ENCODE measurements around the gene CXCL12. TPM values are rescaled to one million over a fixed set of nuclear protein-coding genes. Genes with fewer than 3 reads are reported as not detected.

CXCL12 gene
- total RNA-seq (2012; rRNA removed), result 0.76 and 1.5 TPM in 2 replicates

GRCh38 chr10:44385026-44385695, at the start of gene CXCL12:
Gene CXCL12, minus strand, starts transcription at chr10:44385097. Its CDS starts 92 bp downstream, at chr10:44385005.
- peak within 1 kb of the TSS; percentile 50 for H3K9ac ChIP-seq (ENCODE audit: low read depth, low read length)
- no peaks in the 10 kb centered on the region for H3K9me3 ChIP-seq (replicated peaks; ENCODE audit: low read length)
- peaks cover 17% of the 10 kb centered on the region for H3K4me1 ChIP-seq (ENCODE audit: control insufficient read depth, insufficient read depth, low read length)
- peak within 1 kb of the TSS; percentile 76 for H3K4me3 ChIP-seq (ENCODE audit: low read length)
- H3K36me3 ChIP-seq (ENCODE audit: insufficient read depth, low read length), result no peaks in the 10 kb centered on the region
- peak within 1 kb of the TSS; percentile 94 for H3K4me2 ChIP-seq (ENCODE audit: low read length)
- peaks cover 18% of the 10 kb centered on the region for H3K27me3 ChIP-seq (ENCODE audit: control insufficient read depth, insufficient read depth, low read length)

GRCh38 chr10:44427479-44427878, 42.6 kb upstream of the CXCL12 start:
- Histone ChIP-seq H3K27me3 (ENCODE audit: control insufficient read depth, insufficient read depth, low read length) (peaks cover 12% of the 10 kb centered on the region), H3K9ac (ENCODE audit: low read depth, low read length) (no peak overlapping the region), H3K4me2 (ENCODE audit: low read length) (no peak overlapping the region), H3K4me1 (ENCODE audit: control insufficient read depth, insufficient read depth, low read length) (no peaks in the 10 kb centered on the region), H3K4me3 (ENCODE audit: low read length) (no peak overlapping the region), H3K9me3 (replicated peaks; ENCODE audit: low read length) (no peaks in the 10 kb centered on the region), H3K36me3 (ENCODE audit: insufficient read depth, low read length) (no peaks in the 10 kb centered on the region)

- peaks cover 12% of the 10 kb centered on the region for H3K27me3 ChIP-seq (ENCODE audit: control insufficient read depth, insufficient read depth, low read length)
These were observed 42.1 kb upstream of the CXCL12 start for GRCh38 chr10:44427037-44427436.

GRCh38 chr10:44426247-44427034, 41.5 kb upstream of the CXCL12 start:
- Histone ChIP-seq H3K36me3 (ENCODE audit: insufficient read depth, low read length) (no peaks in the 10 kb centered on the region), H3K4me3 (ENCODE audit: low read length) (no peak overlapping the region), H3K27me3 (ENCODE audit: control insufficient read depth, insufficient read depth, low read length) (peaks cover 12% of the 10 kb centered on the region), H3K9me3 (replicated peaks; ENCODE audit: low read length) (no peaks in the 10 kb centered on the region), H3K4me1 (ENCODE audit: control insufficient read depth, insufficient read depth, low read length) (no peaks in the 10 kb centered on the region), H3K4me2 (ENCODE audit: low read length) (no peak overlapping the region), H3K9ac (ENCODE audit: low read depth, low read length) (no peak overlapping the region)

More at GRCh38 chr10:44427037-44427436, 42.1 kb upstream of the CXCL12 start:
- H3K4me3 ChIP-seq (ENCODE audit: low read length), result no peak overlapping the region
- no peak overlapping the region for H3K4me2 ChIP-seq (ENCODE audit: low read length)
- no peaks in the 10 kb centered on the region for H3K9me3 ChIP-seq (replicated peaks; ENCODE audit: low read length)
- H3K36me3 ChIP-seq (ENCODE audit: insufficient read depth, low read length), result no peaks in the 10 kb centered on the region
- no peak overlapping the region for H3K9ac ChIP-seq (ENCODE audit: low read depth, low read length)
- no peaks in the 10 kb centered on the region for H3K4me1 ChIP-seq (ENCODE audit: control insufficient read depth, insufficient read depth, low read length)

- Histone ChIP-seq H3K4me2 (ENCODE audit: low read length) (no peak overlapping the region), H3K4me3 (ENCODE audit: low read length) (no peak overlapping the region), H3K9me3 (replicated peaks; ENCODE audit: low read length) (no peaks in the 10 kb centered on the region), H3K4me1 (ENCODE audit: control insufficient read depth, insufficient read depth, low read length) (no peaks in the 10 kb centered on the region), H3K36me3 (ENCODE audit: insufficient read depth, low read length) (no peaks in the 10 kb centered on the region), H3K9ac (ENCODE audit: low read depth, low read length) (no peak overlapping the region), H3K27me3 (ENCODE audit: control insufficient read depth, insufficient read depth, low read length) (peaks cover 17% of the 10 kb centered on the region)
These were observed 40.6 kb upstream of the CXCL12 start for GRCh38 chr10:44425466-44425865.

- H3K4me2 ChIP-seq (ENCODE audit: low read length), result no peak overlapping the region
- no peak overlapping the region for H3K9ac ChIP-seq (ENCODE audit: low read depth, low read length)
- H3K4me3 ChIP-seq (ENCODE audit: low read length), result no peak overlapping the region
- no peaks in the 10 kb centered on the region for H3K36me3 ChIP-seq (ENCODE audit: insufficient read depth, low read length)
- H3K27me3 ChIP-seq (ENCODE audit: control insufficient read depth, insufficient read depth, low read length), result peaks cover 17% of the 10 kb centered on the region
- no peaks in the 10 kb centered on the region for H3K9me3 ChIP-seq (replicated peaks; ENCODE audit: low read length)
- H3K4me1 ChIP-seq (ENCODE audit: control insufficient read depth, insufficient read depth, low read length), result no peaks in the 10 kb centered on the region
These were observed 40.1 kb upstream of the CXCL12 start for GRCh38 chr10:44424957-44425356.

GRCh38 chr10:44424298-44424697, 39.4 kb upstream of the CXCL12 start:
- H3K9ac ChIP-seq (ENCODE audit: low read depth, low read length), result no peak overlapping the region
- H3K9me3 ChIP-seq (replicated peaks; ENCODE audit: low read length), result no peaks in the 10 kb centered on the region
- H3K4me1 ChIP-seq (ENCODE audit: control insufficient read depth, insufficient read depth, low read length), result no peaks in the 10 kb centered on the region
- no peaks in the 10 kb centered on the region for H3K36me3 ChIP-seq (ENCODE audit: insufficient read depth, low read length)
- no peak overlapping the region for H3K4me3 ChIP-seq (ENCODE audit: low read length)
- peaks cover 17% of the 10 kb centered on the region for H3K27me3 ChIP-seq (ENCODE audit: control insufficient read depth, insufficient read depth, low read length)
- no peak overlapping the region for H3K4me2 ChIP-seq (ENCODE audit: low read length)

GRCh38 chr10:44422570-44423101, 37.7 kb upstream of the CXCL12 start:
- no peak overlapping the region for H3K4me3 ChIP-seq (ENCODE audit: low read length)
- no peaks in the 10 kb centered on the region for H3K36me3 ChIP-seq (ENCODE audit: insufficient read depth, low read length)
- H3K9ac ChIP-seq (ENCODE audit: low read depth, low read length), result no peak overlapping the region
- no peaks in the 10 kb centered on the region for H3K9me3 ChIP-seq (replicated peaks; ENCODE audit: low read length)
- peaks cover 17% of the 10 kb centered on the region for H3K27me3 ChIP-seq (ENCODE audit: control insufficient read depth, insufficient read depth, low read length)
- no peaks in the 10 kb centered on the region for H3K4me1 ChIP-seq (ENCODE audit: control insufficient read depth, insufficient read depth, low read length)
- no peak overlapping the region for H3K4me2 ChIP-seq (ENCODE audit: low read length)

- H3K36me3 ChIP-seq (ENCODE audit: insufficient read depth, low read length), result no peaks in the 10 kb centered on the region
- H3K9me3 ChIP-seq (replicated peaks; ENCODE audit: low read length), result no peaks in the 10 kb centered on the region
- no peak overlapping the region for H3K9ac ChIP-seq (ENCODE audit: low read depth, low read length)
- H3K27me3 ChIP-seq (ENCODE audit: control insufficient read depth, insufficient read depth, low read length), result peaks cover 16% of the 10 kb centered on the region
- H3K4me2 ChIP-seq (ENCODE audit: low read length), result no peak overlapping the region
- H3K4me1 ChIP-seq (ENCODE audit: control insufficient read depth, insufficient read depth, low read length), result no peaks in the 10 kb centered on the region
- H3K4me3 ChIP-seq (ENCODE audit: low read length), result no peak overlapping the region
These were observed 37.3 kb upstream of the CXCL12 start for GRCh38 chr10:44422153-44422552.

GRCh38 chr10:44419790-44420549, 35.1 kb upstream of the CXCL12 start:
- Histone ChIP-seq H3K4me1 (ENCODE audit: control insufficient read depth, insufficient read depth, low read length) (no peaks in the 10 kb centered on the region), H3K4me3 (ENCODE audit: low read length) (no peak overlapping the region), H3K36me3 (ENCODE audit: insufficient read depth, low read length) (no peaks in the 10 kb centered on the region), H3K27me3 (ENCODE audit: control insufficient read depth, insufficient read depth, low read length) (peaks cover 20% of the 10 kb centered on the region), H3K9me3 (replicated peaks; ENCODE audit: low read length) (no peaks in the 10 kb centered on the region), H3K4me2 (ENCODE audit: low read length) (no peak overlapping the region), H3K9ac (ENCODE audit: low read depth, low read length) (no peak overlapping the region)

- no peak overlapping the region for H3K4me3 ChIP-seq (ENCODE audit: low read length)
- no peak overlapping the region for H3K4me2 ChIP-seq (ENCODE audit: low read length)
- no peak overlapping the region for H3K9ac ChIP-seq (ENCODE audit: low read depth, low read length)
- no peaks in the 10 kb centered on the region for H3K4me1 ChIP-seq (ENCODE audit: control insufficient read depth, insufficient read depth, low read length)
- peaks cover 20% of the 10 kb centered on the region for H3K27me3 ChIP-seq (ENCODE audit: control insufficient read depth, insufficient read depth, low read length)
- H3K9me3 ChIP-seq (replicated peaks; ENCODE audit: low read length), result no peaks in the 10 kb centered on the region
- H3K36me3 ChIP-seq (ENCODE audit: insufficient read depth, low read length), result no peaks in the 10 kb centered on the region
These were observed 33.7 kb upstream of the CXCL12 start for GRCh38 chr10:44418637-44419036.

Measured in skeletal muscle satellite cell (primary cell).